Right atrium auricular region (tissue), 2 donors: Measurements from ENCODE around the gene SETX. TPM values are rescaled to one million over a fixed set of nuclear protein-coding genes. Genes with fewer than 3 reads are reported as not detected.

Experiments
- DNase-seq: peaks from one replicate; pipeline ENCODE4 v3.0.0-alpha.2; 2019; ENCODE audit warnings: low spot score
- H3K27ac ChIP-seq, 2 donors: fragments of 200-600 bp; sonication (generic); 1 replicate in 1 of 2; 2 replicates in 1 of 2; pipeline ENCODE4 v1.5.1; 2016 to 2019
- H3K27me3 ChIP-seq, 2 donors: fragments of 200-600 bp; sonication (generic); one replicate each; pipeline versions ENCODE4 v1.5.1 to v1.6.0; 2017 to 2019
- H3K36me3 ChIP-seq: fragments of 200-600 bp; sonication (generic); one replicate; pipeline ENCODE4 v1.5.1; 2016
- H3K4me1 ChIP-seq, 2 donors: fragments of 200-600 bp; sonication (generic); one replicate each; pipeline versions ENCODE4 v1.5.1 to v1.6.0; 2017 to 2019
- H3K4me3 ChIP-seq, 2 donors: fragments of 200-600 bp; sonication (generic); 1 replicate in 1 of 2; 2 replicates in 1 of 2; pipeline ENCODE4 v1.5.1; 2017 to 2019; ENCODE audit warnings: mild to moderate bottlenecking in 1 of 2, moderate library complexity in 1 of 2
- H3K9me3 ChIP-seq, 2 donors: fragments of 200-600 bp; sonication (generic); one replicate each; pipeline ENCODE4 v1.5.1; 2019
- CTCF ChIP-seq, 2 donors: fragments of 200-600 bp; sonication (generic); IDR thresholded peaks; one replicate each; pipeline ENCODE4 v1.5.1; 2019; ENCODE audit warnings: antibody characterized with exemption in 2 of 2
- total RNA-seq, 2 donors: library from RNA; depleted of rRNA; stranded (reverse); fragments of >200 nt; gene quantifications; one replicate each; pipeline ENCODE4 v1.1.0, GENCODE V29; 2016

SETX gene
- total RNA-seq, 2 donors from 2014 or later: 32.3 to 33.9 TPM

DNA sequence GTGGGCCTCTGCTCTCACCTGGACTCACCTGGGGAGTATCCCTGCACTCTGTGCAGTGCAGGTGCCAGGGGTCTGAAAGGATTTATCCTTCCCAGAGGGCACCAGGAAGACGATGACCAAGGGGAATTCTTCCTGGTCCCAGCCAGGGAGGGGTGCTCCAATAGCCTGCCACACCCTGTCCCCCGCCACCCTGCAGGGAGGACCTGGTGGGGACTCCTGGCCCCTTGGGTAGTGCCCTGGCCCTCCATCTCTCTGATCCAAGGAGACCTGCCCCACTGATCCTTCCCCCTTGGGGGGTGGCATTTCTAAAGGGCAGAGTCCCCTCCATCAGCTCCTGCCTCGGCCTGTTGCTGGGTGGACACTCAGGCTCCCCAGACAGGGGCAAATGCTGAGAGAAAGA, 122.3 kb downstream of the SETX start:
- TF ChIP-seq CTCF (IDR thresholded peaks at IDR 0.05): no peak

DNA sequence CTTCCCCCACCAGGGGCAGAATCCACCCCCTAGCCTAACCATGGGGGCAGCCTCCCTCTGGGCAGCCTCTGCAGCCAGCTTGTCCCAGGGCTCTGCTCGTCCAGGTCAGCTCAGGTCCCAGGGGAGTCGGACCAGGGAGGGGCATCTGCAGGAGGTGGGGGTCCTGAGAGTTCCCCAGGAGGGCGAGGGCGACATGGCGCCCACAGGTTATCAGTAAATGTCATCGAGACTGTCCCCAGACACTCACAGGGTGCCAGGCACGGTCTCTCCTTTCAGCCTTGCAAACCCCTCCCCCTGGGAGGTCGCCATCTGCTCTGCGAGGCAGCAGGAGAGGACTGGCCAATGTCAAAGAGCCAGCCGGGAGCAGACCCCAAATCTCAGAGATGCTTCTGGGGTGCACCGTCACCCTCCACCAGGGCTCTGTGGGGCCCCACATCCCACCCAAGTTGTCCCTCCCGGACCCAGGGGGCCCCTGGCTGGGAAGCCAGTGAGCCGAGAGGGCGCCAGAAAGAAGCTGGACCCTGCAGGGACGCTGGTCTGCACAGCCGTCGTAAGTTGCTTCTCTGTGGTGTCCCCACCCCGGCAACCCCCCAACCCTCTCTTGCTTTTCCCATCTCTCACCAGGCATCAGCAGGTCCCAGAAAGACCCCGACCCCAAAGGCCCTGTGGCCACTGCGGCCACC, 123.6 kb downstream of the SETX start:
- H3K4me3 ChIP-seq: no peak overlapping the region
- no peak for TF ChIP-seq CTCF (IDR thresholded peaks at IDR 0.05)
- H3K27ac ChIP-seq: no peak overlapping the region
- H3K4me1 ChIP-seq: no peaks in the 10 kb centered on the region
- no peaks in the 10 kb centered on the region for H3K9me3 ChIP-seq
- H3K27me3 ChIP-seq: no peaks in the 10 kb centered on the region
- no peak for DNase-seq
- no peaks in the 10 kb centered on the region for H3K36me3 ChIP-seq

More for the DNA sequence above, 122.3 kb downstream of the SETX start:
- H3K4me3 ChIP-seq: no peak overlapping the region
- H3K36me3 ChIP-seq: no peaks in the 10 kb centered on the region
- H3K9me3 ChIP-seq: no peaks in the 10 kb centered on the region
- no peak overlapping the region for H3K27ac ChIP-seq
- no peaks in the 10 kb centered on the region for H3K27me3 ChIP-seq
- DNase-seq: no peak
- no peaks in the 10 kb centered on the region for H3K4me1 ChIP-seq

GRCh38 chr9:132230605-132231004, 124.2 kb downstream of the SETX start:
- Histone ChIP-seq H3K36me3 (no peaks in the 10 kb centered on the region), H3K4me1 (no peaks in the 10 kb centered on the region), H3K27me3 (no peaks in the 10 kb centered on the region), H3K9me3 (no peaks in the 10 kb centered on the region), H3K27ac (no peak overlapping the region), H3K4me3 (no peak overlapping the region)
- no peak for DNase-seq
- no peak for TF ChIP-seq CTCF (IDR thresholded peaks at IDR 0.05)

GRCh38 chr9:132228062-132228461, 126.7 kb downstream of the SETX start:
- H3K9me3 ChIP-seq: no peaks in the 10 kb centered on the region

GRCh38 chr9:132226571-132227430, 128.0 kb downstream of the SETX start:
- no peaks in the 10 kb centered on the region for H3K36me3 ChIP-seq
- TF ChIP-seq CTCF (IDR thresholded peaks at IDR 0.05): no peak
- no peak overlapping the region for H3K4me3 ChIP-seq
- H3K27ac ChIP-seq: no peak overlapping the region
- H3K4me1 ChIP-seq: no peaks in the 10 kb centered on the region
- no peaks in the 10 kb centered on the region for H3K9me3 ChIP-seq
- H3K27me3 ChIP-seq: no peaks in the 10 kb centered on the region
- DNase-seq: no peak

More at GRCh38 chr9:132228062-132228461, 126.7 kb downstream of the SETX start:
- H3K27me3 ChIP-seq: no peaks in the 10 kb centered on the region
- no peak for TF ChIP-seq CTCF (IDR thresholded peaks at IDR 0.05)
- H3K27ac ChIP-seq: no peak overlapping the region
- no peak overlapping the region for H3K4me3 ChIP-seq
- no peak for DNase-seq
- no peaks in the 10 kb centered on the region for H3K36me3 ChIP-seq
- no peaks in the 10 kb centered on the region for H3K4me1 ChIP-seq
